Thymus (tissue), 11 donors: ENCODE results near the gene SLC35B2. TPM values are rescaled to one million over a fixed set of nuclear protein-coding genes. Genes with fewer than 3 reads are reported as not detected.
A peak's percentile ranks its signal among the peaks of the same experiment; 100 is the strongest.

Experiments
- DNase-seq, 9 donors: peaks; one replicate each; pipeline ENCODE4 v3.0.0-alpha.2; 2013; ENCODE audit warnings: low spot score in 9 of 9, low read depth in 6 of 9, missing footprints in 1 of 9
- H3K27ac ChIP-seq, 2 donors: one replicate each; pipeline ENCODE4 v1.5.1; 2013; ENCODE audit warnings: control low read depth in 1 of 2, low read depth in 1 of 2, low read length in 1 of 2, mild to moderate bottlenecking in 1 of 2, moderate library complexity in 1 of 2
- H3K27me3 ChIP-seq, 2 donors: one replicate each; pipeline ENCODE4 v1.5.1; 2013; ENCODE audit warnings: low read length in 1 of 2; ENCODE audit not compliant: control insufficient read depth in 2 of 2, insufficient read depth in 1 of 2
- H3K36me3 ChIP-seq, 2 donors: one replicate each; pipeline ENCODE4 v1.5.1; 2013; ENCODE audit warnings: low read length in 1 of 2, mild to moderate bottlenecking in 1 of 2, moderate library complexity in 1 of 2; ENCODE audit not compliant: control insufficient read depth in 2 of 2, insufficient read depth in 2 of 2
- H3K4me1 ChIP-seq, 2 donors: one replicate each; pipeline ENCODE4 v1.5.1; 2013; ENCODE audit warnings: low read length in 2 of 2; ENCODE audit not compliant: control insufficient read depth in 2 of 2, insufficient read depth in 2 of 2
- H3K4me3 ChIP-seq, 2 donors: one replicate each; pipeline ENCODE4 v1.5.1; 2013; ENCODE audit warnings: low read length in 2 of 2, control low read depth in 1 of 2, mild to moderate bottlenecking in 1 of 2
- H3K9me3 ChIP-seq, 2 donors: one replicate each; pipeline ENCODE4 v1.5.1; 2013; ENCODE audit warnings: low read length in 1 of 2, mild to moderate bottlenecking in 1 of 2; ENCODE audit not compliant: control insufficient read depth in 2 of 2, insufficient read depth in 1 of 2
- WGBS: extraction: QIAGEN DNeasy Blood & Tissue Kit; methylation state at CpG from one replicate; pipeline ENCODE4 v1.1.7; 2013; 5-methylcytosine and 5-hydroxymethylcytosine counted together
- polyA plus RNA-seq: library from polyadenylated mRNA; stranded (reverse); fragments of 200-250 nt; gene quantifications from one replicate; pipeline ENCODE4 v1.2.3, GENCODE V29; 2013
- total RNA-seq: library from RNA; stranded (reverse); fragments of 120-200 nt; gene quantifications from one replicate; pipeline ENCODE4 v1.2.4, GENCODE V29; 2013
- donor health status: healthy.

The SLC35B2 gene
- total and polyA plus RNA-seq, 2 donors, result 18.8 to 19.1 TPM

DNA sequence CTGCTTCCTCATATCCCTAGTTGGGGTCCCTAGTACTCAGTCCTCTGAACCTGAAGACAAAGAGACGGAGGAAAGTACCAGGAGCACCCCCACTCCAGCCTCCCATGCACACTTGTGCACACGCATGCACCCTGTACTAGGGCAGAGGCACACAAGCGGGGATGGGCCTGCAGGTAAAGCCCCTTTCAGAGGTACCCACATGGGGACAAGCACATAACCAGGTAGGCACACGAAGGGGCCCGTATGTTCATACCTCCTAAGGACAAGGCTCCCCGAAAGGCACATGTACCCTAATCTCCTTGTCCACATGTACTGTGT lies 14.0 kb upstream of the SLC35B2 start:
- Histone ChIP-seq H3K4me1 (peaks cover 4 to 16% of the 10 kb centered on the region in 2 donors), H3K4me3 (no peak overlapping the region), H3K27ac (no peak overlapping the region), H3K36me3 (no peaks in the 10 kb centered on the region), H3K9me3 (peaks cover 2 to 6% of the 10 kb centered on the region in 2 donors), H3K27me3 (peaks cover 72 to 87% of the 10 kb centered on the region in 2 donors)
- WGBS, result 94% methylated on average over 6 of the region's 6 CpGs
- DNase-seq, result no peak

DNA sequence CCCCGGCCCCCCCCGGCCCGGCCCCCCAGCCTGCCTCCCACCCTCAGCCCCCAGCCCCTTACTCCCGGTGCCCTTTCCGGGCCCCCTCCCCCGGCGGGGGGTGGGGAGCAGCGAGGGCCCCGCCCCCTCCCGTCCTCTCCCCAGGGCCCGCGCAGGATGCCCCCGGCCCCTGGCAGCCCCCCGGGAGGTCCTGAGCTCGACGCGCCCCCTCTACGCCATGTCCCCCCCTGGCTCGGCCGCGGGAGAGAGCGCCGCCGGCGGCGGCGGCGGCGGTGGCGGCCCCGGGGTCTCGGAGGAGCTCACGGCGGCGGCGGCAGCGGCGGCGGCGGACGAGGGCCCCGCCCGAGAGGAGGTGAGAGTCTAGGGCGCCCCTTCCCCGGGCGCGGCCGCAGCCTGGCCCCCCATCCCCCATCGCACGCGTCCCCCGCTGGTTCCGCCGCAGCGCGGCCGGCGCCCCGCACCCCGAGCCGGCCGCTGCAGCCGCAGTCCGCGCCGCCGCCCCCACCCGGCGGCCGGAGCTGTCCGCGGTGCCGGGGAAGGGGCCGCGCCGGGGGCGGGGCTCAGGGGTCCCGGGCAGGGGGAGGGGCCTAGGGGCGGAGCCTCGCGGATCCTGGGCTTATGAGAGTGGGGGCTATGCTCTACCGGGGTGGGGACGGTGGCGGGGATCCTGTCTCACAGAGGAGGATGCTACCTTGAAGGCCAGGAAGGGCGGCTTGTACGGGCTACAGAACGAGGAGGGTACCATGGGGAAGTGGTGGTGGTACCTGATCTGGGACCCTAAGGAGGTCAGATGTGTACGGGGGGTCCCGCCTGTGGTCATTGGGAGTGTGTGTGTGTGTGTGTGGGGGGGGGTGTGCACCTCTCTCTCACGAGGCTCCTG lies 13.4 kb upstream of the SLC35B2 start:
- H3K27me3 ChIP-seq, result peaks cover 67 to 83% of the 10 kb centered on the region in 2 donors
- DNase-seq, result no peak
- no peak overlapping the region for H3K27ac ChIP-seq
- H3K4me3 ChIP-seq, result peak overlapping the region in 1 of 2 donors; percentile 55
- WGBS, result 2% methylated on average over 89 of the region's 90 CpGs
- peaks cover 2 to 4% of the 10 kb centered on the region in 2 donors for H3K9me3 ChIP-seq
- H3K4me1 ChIP-seq, result peaks cover 0 to 17% of the 10 kb centered on the region in 2 donors
- H3K36me3 ChIP-seq, result no peaks in the 10 kb centered on the region

DNA sequence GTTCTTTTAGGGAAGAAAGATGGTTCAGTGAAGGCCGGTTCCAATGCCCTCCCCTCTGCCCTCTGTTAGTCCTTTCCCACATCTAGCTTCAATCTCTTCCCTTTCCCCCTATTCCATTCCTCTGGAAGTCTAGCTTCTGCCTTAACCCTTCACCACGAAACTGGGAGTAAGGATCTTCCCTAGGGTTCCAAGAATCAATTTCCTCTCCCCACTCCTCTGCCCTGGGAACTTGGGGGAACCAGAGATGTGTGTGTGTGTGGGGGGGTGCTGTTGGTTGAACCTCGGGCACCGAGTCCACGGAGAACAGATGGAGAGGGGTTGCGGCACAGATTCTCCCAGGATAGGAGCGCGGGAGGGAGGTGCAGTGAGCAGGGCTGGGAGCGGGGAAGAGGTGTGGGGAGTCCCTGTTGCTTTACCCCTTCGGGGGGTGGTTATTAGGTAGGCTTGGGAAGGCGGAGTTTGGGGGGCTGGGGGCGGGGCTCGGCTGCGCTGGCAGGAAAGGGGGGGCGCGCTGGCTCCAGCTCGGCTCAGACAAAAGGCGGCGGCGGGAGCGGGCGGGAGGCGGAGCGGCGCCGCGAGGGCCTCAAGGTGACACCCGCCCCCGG lies 12.7 kb upstream of the SLC35B2 start, which contains the start of gene TMEM151B:
Gene TMEM151B (plus strand): TSS at position 530 of the 605 bp plus-strand sequence. CDS start 293 bp downstream, outside the sequence.
- 18% methylated on average over 29 of the region's 29 CpGs for WGBS
- peaks cover 60 to 75% of the 10 kb centered on the region in 2 donors for H3K27me3 ChIP-seq
- H3K36me3 ChIP-seq, result no peaks in the 10 kb centered on the region
- DNase-seq, result no peak
- H3K27ac ChIP-seq, result no peak within 1 kb of the TSS
- peaks cover 0 to 20% of the 10 kb centered on the region in 2 donors for H3K4me1 ChIP-seq
- H3K4me3 ChIP-seq, result peak within 1 kb of the TSS in 1 of 2 donors; percentile 55
- peaks cover 0 to 5% of the 10 kb centered on the region in 2 donors for H3K9me3 ChIP-seq

DNA sequence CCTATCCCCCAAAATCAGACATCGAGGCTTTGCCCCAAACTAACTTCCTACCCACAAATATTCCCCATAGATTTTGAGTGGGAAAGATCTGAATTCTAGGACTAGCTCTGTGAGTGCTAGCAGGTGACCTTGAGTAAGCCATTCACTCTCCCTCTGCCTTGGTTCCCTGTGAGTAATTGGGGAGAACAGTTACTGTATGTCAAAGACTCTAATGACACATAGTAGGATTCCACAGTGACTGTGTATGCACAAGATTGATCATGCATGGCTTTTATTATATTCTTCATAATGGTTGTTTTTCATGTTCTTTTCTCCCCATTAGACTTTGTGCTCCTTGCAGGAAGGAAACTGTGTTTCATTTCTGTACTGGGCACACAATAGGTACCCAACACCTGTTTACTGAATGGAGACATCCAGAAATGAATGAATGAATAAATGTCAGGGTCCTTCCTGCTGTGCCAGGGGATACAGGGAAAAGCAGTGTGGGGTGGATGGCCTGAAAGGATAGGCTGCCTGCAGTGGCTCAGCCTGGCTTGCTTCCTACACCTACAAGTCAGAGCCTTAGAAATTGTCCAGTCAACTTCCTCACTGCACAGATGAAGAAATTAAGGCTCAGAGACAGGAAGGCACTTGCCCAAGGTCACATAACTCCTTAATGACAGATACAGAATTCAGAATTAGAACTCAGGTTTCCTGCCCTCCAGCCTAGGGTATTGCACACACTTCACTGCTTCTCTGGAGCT lies 12.0 kb upstream of the SLC35B2 start:
- Histone ChIP-seq H3K27ac (no peak overlapping the region), H3K36me3 (no peaks in the 10 kb centered on the region), H3K4me3 (no peak overlapping the region), H3K27me3 (peaks cover 58 to 69% of the 10 kb centered on the region in 2 donors), H3K4me1 (peaks cover 5 to 25% of the 10 kb centered on the region in 2 donors), H3K9me3 (peaks cover 0 to 7% of the 10 kb centered on the region in 2 donors)
- no peak for DNase-seq
- WGBS, result 84% methylated on average over 1 of the region's 1 CpG

DNA sequence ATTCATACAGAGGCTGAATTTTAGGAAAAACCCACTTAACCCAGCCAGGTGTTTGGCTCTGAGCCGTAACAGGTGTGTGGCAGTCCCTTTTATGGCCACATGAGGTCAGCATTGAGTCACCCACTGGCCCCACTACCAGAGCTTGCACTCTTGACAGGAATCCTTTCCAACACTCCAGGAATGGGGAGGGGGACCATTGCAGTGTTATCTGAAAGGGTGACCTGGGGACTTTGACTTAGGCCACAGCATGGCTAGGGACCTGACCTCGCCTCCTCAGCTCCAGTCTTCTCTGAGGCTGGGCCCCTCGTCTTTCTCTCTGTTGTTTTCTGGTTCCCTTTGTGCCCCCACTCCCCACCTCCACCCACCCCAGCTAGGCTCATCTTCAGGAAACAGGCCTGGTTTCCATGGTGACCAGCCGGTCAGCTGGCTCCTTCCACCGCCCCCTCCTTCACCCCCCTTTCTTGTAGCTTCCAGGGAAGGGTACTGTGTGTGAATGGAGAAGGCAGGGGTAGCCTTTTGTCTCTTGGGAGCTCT lies 10.8 kb upstream of the SLC35B2 start:
- H3K27ac ChIP-seq, result no peak overlapping the region
- H3K4me3 ChIP-seq, result no peak overlapping the region
- H3K4me1 ChIP-seq, result peaks cover 15 to 37% of the 10 kb centered on the region in 2 donors
- DNase-seq, result peak in 4 of 9 donors; percentile 60 to 79 (median 74)
- WGBS, result 30% methylated on average over 5 of the region's 5 CpGs
- H3K27me3 ChIP-seq, result peaks cover 52 to 57% of the 10 kb centered on the region in 2 donors
- H3K9me3 ChIP-seq, result peaks cover 0 to 7% of the 10 kb centered on the region in 2 donors
- H3K36me3 ChIP-seq, result no peaks in the 10 kb centered on the region

DNA sequence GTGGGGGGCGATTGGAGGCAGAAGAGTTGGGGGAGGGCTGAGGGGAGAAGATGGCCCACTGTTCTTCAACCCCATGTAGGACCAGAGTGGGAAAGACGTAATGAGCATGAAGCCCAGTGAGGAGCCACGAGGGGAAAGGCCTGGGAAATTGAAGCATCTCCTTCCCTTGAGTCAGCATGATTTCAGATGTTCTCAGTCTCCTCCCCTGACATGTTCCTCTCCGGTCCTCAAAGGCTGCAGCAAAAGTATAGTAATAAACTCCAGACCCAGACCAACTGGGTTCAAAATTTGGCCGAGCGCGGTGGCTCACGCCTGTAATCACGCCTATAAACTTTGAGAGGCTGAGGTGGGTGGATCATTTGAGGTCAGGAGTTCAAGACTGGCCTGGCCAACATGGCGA lies 9.9 kb upstream of the SLC35B2 start:
- no peak for DNase-seq
- H3K4me1 ChIP-seq, result peaks cover 18 to 45% of the 10 kb centered on the region in 2 donors
- 94% methylated on average over 10 of the region's 10 CpGs for WGBS

DNA sequence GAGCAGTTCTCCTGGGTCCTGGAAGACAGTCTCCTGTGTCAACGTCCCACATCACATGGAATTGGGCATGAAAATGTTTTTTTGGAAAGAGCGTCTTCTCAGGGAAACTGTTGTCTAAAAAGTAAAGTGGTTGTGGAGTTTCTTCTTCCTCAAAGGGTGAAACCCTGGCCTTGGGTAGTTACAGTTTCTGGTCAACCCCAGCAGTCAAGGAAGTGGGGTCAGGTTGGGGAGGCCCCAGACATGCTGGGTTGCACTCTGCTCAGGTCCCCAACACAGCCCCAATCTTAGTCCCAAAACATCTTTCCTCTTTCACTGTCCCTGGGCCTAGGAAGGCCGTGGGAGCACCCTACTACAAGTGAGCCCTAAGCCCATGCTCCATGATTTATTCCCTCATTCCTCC lies 9.0 kb upstream of the SLC35B2 start:
- DNase-seq, result no peak
- Histone ChIP-seq H3K4me3 (no peak overlapping the region), H3K9me3 (peaks cover 0 to 3% of the 10 kb centered on the region in 2 donors), H3K36me3 (peaks cover 4 to 5% of the 10 kb centered on the region in 2 donors), H3K27me3 (peaks cover 36 to 39% of the 10 kb centered on the region in 2 donors), H3K4me1 (peaks cover 18 to 45% of the 10 kb centered on the region in 2 donors), H3K27ac (no peak overlapping the region)
- WGBS, result 94% methylated on average over 3 of the region's 3 CpGs

More for the DNA sequence above, 9.9 kb upstream of the SLC35B2 start:
- Histone ChIP-seq H3K36me3 (peaks cover 0 to 1% of the 10 kb centered on the region in 2 donors), H3K9me3 (peaks cover 0 to 7% of the 10 kb centered on the region in 2 donors), H3K27ac (no peak overlapping the region), H3K27me3 (peaks cover 45 to 48% of the 10 kb centered on the region in 2 donors), H3K4me3 (no peak overlapping the region)

DNA sequence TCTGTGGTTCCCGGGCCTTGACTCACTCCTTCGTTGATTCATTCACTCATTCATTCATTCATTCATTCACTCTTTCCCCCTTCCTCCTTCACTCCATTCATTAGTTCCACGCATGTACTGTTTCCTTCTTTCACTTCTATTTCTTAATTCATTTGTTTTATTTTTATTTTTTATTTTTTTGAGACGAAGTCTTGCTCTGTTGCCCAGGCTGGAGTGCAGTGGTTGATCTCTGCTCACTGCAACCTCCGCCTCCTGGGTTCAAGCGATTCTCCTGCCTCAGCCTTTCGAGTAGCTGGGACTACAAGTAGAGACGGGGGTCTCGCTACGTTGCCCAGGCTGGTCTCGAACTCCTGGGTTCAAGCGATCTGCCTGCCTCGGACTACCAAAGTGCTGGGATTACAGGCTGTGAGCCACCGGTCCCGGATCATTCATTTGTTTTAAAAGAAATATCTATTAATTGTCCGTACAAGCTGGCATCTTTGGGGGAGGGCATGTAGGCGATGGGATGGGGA lies 8.4 kb upstream of the SLC35B2 start:
- no peak overlapping the region for H3K27ac ChIP-seq
- 71% methylated on average over 17 of the region's 17 CpGs for WGBS
- H3K4me3 ChIP-seq, result peak overlapping the region; percentile 92 to 94

More for the DNA sequence above, 8.4 kb upstream of the SLC35B2 start:
- Histone ChIP-seq H3K4me1 (peaks cover 18 to 41% of the 10 kb centered on the region in 2 donors), H3K36me3 (peaks cover 5 to 8% of the 10 kb centered on the region in 2 donors), H3K9me3 (peaks cover 0 to 3% of the 10 kb centered on the region in 2 donors), H3K27me3 (peaks cover 30 to 33% of the 10 kb centered on the region in 2 donors)
- DNase-seq, result no peak
